Activated T-helper 2 cell treated with anti-CD3 and anti-CD28 coated beads, Interferon-gamma antibody, Interleukin-2, Interleukin-4, amounts not matched to agents 10 μg/mL and 5 μg/mL and 100 μg/mL, durations not matched to agents 14 hours and 24 hours and 36 hours (primary cell): ENCODE measurements around the gene RALY. TPM values are rescaled to one million over a fixed set of nuclear protein-coding genes. Genes with fewer than 3 reads are reported as not detected.

ENCODE experiments used
- DNase-seq: peaks from one replicate; pipeline ENCODE4 v3.0.0; 2021; ENCODE audit warnings: low spot score
- H3K27ac Mint-ChIP-seq: one replicate; pipeline ENCODE4 v1.8.0; 2021; ENCODE audit warnings: mixed read lengths
- H3K27me3 Mint-ChIP-seq: one replicate; pipeline ENCODE4 v1.8.0; 2021; ENCODE audit warnings: low read depth, mixed read lengths
- H3K36me3 Mint-ChIP-seq: one replicate; pipeline ENCODE4 v1.8.0; 2021; ENCODE audit warnings: low read depth, mixed read lengths
- H3K4me1 Mint-ChIP-seq: one replicate; pipeline ENCODE4 v1.8.0; 2021; ENCODE audit warnings: low read depth, mixed read lengths
- H3K4me3 Mint-ChIP-seq: one replicate; pipeline ENCODE4 v1.8.0; 2021; ENCODE audit warnings: low read depth, mild to moderate bottlenecking, moderate library complexity, mixed read lengths
- H3K9me3 Mint-ChIP-seq: one replicate; pipeline ENCODE4 v1.8.0; 2021; ENCODE audit warnings: mixed read lengths
- intact Hi-C: fragments of 100-400 bp; cut with micrococcal nuclease; formaldehyde crosslinking; loops from one replicate; pipeline ENCODE4 v1.15.1; 2023
- total RNA-seq: library from RNA; stranded (reverse); gene quantifications from 2 replicates; pipeline ENCODE4 v1.2.3, GENCODE V29; 2022

Gene RALY
- total RNA-seq, 1 donor from 2014 or later: 149 TPM

GRCh38 chr20:34011275-34011674 lies 17.6 kb downstream of the RALY start:
- DNase-seq: no peak
- Mint-ChIP-seq H3K36me3 (peaks cover 14% of the 10 kb centered on the region), H3K4me1 (peaks cover 61% of the 10 kb centered on the region), H3K4me3 (no peak overlapping the region), H3K27me3 (no peaks in the 10 kb centered on the region), H3K27ac (no peak overlapping the region), H3K9me3 (no peaks in the 10 kb centered on the region)
- intact Hi-C loops: no loop called here

GRCh38 chr20:34012330-34012729 lies 18.6 kb downstream of the RALY start:
- Mint-ChIP-seq H3K27ac (peak overlapping the region; percentile 70), H3K4me3 (no peak overlapping the region)

GRCh38 chr20:34012735-34013134 lies 19.0 kb downstream of the RALY start:
- DNase-seq: no peak
- Mint-ChIP-seq H3K27ac (peak overlapping the region; percentile 70), H3K4me1 (peaks cover 70% of the 10 kb centered on the region), H3K27me3 (no peaks in the 10 kb centered on the region), H3K9me3 (no peaks in the 10 kb centered on the region), H3K36me3 (peaks cover 12% of the 10 kb centered on the region), H3K4me3 (no peak overlapping the region)
- intact Hi-C loops: no loop called here

More at GRCh38 chr20:34012330-34012729, 18.6 kb downstream of the RALY start:
- peaks cover 14% of the 10 kb centered on the region for H3K36me3 Mint-ChIP-seq
- no peaks in the 10 kb centered on the region for H3K9me3 Mint-ChIP-seq
- H3K4me1 Mint-ChIP-seq: peaks cover 66% of the 10 kb centered on the region
- DNase-seq: no peak
- H3K27me3 Mint-ChIP-seq: no peaks in the 10 kb centered on the region
- intact Hi-C loops: no loop called here

- H3K4me3 Mint-ChIP-seq: no peak overlapping the region
- no peak overlapping the region for H3K27ac Mint-ChIP-seq
- H3K4me1 Mint-ChIP-seq: peaks cover 67% of the 10 kb centered on the region
- H3K27me3 Mint-ChIP-seq: no peaks in the 10 kb centered on the region
- DNase-seq: no peak
- intact Hi-C loops: no loop called here
- H3K36me3 Mint-ChIP-seq: peaks cover 11% of the 10 kb centered on the region
- H3K9me3 Mint-ChIP-seq: no peaks in the 10 kb centered on the region
These were observed 19.8 kb downstream of the RALY start for GRCh38 chr20:34013554-34013953.

- peaks cover 60% of the 10 kb centered on the region for H3K4me1 Mint-ChIP-seq
- intact Hi-C loops: no loop called here
- no peaks in the 10 kb centered on the region for H3K27me3 Mint-ChIP-seq
- DNase-seq: no peak
- H3K36me3 Mint-ChIP-seq: peaks cover 11% of the 10 kb centered on the region
- H3K27ac Mint-ChIP-seq: no peak overlapping the region
- H3K9me3 Mint-ChIP-seq: no peaks in the 10 kb centered on the region
- no peak overlapping the region for H3K4me3 Mint-ChIP-seq
These were observed 21.2 kb downstream of the RALY start for GRCh38 chr20:34014878-34015277.

- Mint-ChIP-seq H3K27ac (no peak overlapping the region), H3K27me3 (no peaks in the 10 kb centered on the region)
These were observed 22.0 kb downstream of the RALY start for GRCh38 chr20:34015401-34016335.

GRCh38 chr20:34016736-34017135 lies 23.0 kb downstream of the RALY start:
- Mint-ChIP-seq H3K4me1 (peaks cover 54% of the 10 kb centered on the region), H3K27me3 (no peaks in the 10 kb centered on the region), H3K9me3 (no peaks in the 10 kb centered on the region), H3K4me3 (no peak overlapping the region), H3K27ac (no peak overlapping the region), H3K36me3 (peaks cover 14% of the 10 kb centered on the region)
- no peak for DNase-seq
- intact Hi-C loops: no loop called here

More at GRCh38 chr20:34015401-34016335, 22.0 kb downstream of the RALY start:
- H3K4me3 Mint-ChIP-seq: no peak overlapping the region
- intact Hi-C loops: no loop called here
- DNase-seq: no peak
- no peaks in the 10 kb centered on the region for H3K9me3 Mint-ChIP-seq
- peaks cover 58% of the 10 kb centered on the region for H3K4me1 Mint-ChIP-seq
- H3K36me3 Mint-ChIP-seq: peaks cover 10% of the 10 kb centered on the region

- Mint-ChIP-seq H3K27me3 (no peaks in the 10 kb centered on the region), H3K4me1 (peaks cover 57% of the 10 kb centered on the region), H3K9me3 (no peaks in the 10 kb centered on the region), H3K4me3 (no peak overlapping the region), H3K27ac (no peak overlapping the region), H3K36me3 (peaks cover 14% of the 10 kb centered on the region)
- DNase-seq: no peak
- intact Hi-C loops: no loop called here
These were observed 23.9 kb downstream of the RALY start for GRCh38 chr20:34017610-34018009.

GRCh38 chr20:34018166-34018565 lies 24.5 kb downstream of the RALY start:
- DNase-seq: no peak
- H3K36me3 Mint-ChIP-seq: peaks cover 12% of the 10 kb centered on the region
- H3K27ac Mint-ChIP-seq: no peak overlapping the region
- no peaks in the 10 kb centered on the region for H3K9me3 Mint-ChIP-seq
- no peak overlapping the region for H3K4me3 Mint-ChIP-seq
- H3K4me1 Mint-ChIP-seq: peaks cover 57% of the 10 kb centered on the region
- intact Hi-C loops: no loop called here
- no peaks in the 10 kb centered on the region for H3K27me3 Mint-ChIP-seq

GRCh38 chr20:34022151-34022838 lies 28.6 kb downstream of the RALY start:
- Mint-ChIP-seq H3K4me3 (no peak overlapping the region), H3K4me1 (peaks cover 43% of the 10 kb centered on the region), H3K9me3 (no peaks in the 10 kb centered on the region), H3K27me3 (no peaks in the 10 kb centered on the region), H3K27ac (peak overlapping the region; percentile 59), H3K36me3 (peaks cover 12% of the 10 kb centered on the region)
- intact Hi-C loops: no loop called here
- no peak for DNase-seq

GRCh38 chr20:34022839-34023234 lies 29.1 kb downstream of the RALY start:
- H3K4me3 Mint-ChIP-seq: no peak overlapping the region
- no peaks in the 10 kb centered on the region for H3K9me3 Mint-ChIP-seq
- peaks cover 37% of the 10 kb centered on the region for H3K4me1 Mint-ChIP-seq
- peak overlapping the region; percentile 59 for H3K27ac Mint-ChIP-seq
- H3K27me3 Mint-ChIP-seq: no peaks in the 10 kb centered on the region
- intact Hi-C loops: no loop called here
- peaks cover 12% of the 10 kb centered on the region for H3K36me3 Mint-ChIP-seq
- no peak for DNase-seq

GRCh38 chr20:34023937-34024722 lies 30.4 kb downstream of the RALY start:
- H3K27me3 Mint-ChIP-seq: no peaks in the 10 kb centered on the region
- H3K36me3 Mint-ChIP-seq: peaks cover 10% of the 10 kb centered on the region
- no peak overlapping the region for H3K4me3 Mint-ChIP-seq
- H3K27ac Mint-ChIP-seq: no peak overlapping the region
- no peak for DNase-seq
- peaks cover 32% of the 10 kb centered on the region for H3K4me1 Mint-ChIP-seq
- intact Hi-C loops: no loop called here
- H3K9me3 Mint-ChIP-seq: no peaks in the 10 kb centered on the region
